HFFc6 (cell line): ENCODE measurements around the gene FJX1. TPM values are rescaled to one million over a fixed set of nuclear protein-coding genes. Genes with fewer than 3 reads are reported as not detected.
A peak's percentile ranks its signal among the peaks of the same experiment; 100 is the strongest.

ENCODE experiments used
- DNase-seq: peaks from one replicate; pipeline ENCODE4 v3.0.0-alpha.2; 2018
- H3K27ac Mint-ChIP-seq: 2 replicates; pipeline ENCODE4 v1.8.0; 2020; ENCODE audit warnings: mild to moderate bottlenecking, mixed read lengths
- H3K27me3 Mint-ChIP-seq: 2 replicates; pipeline ENCODE4 v1.8.0; 2021; ENCODE audit warnings: mild to moderate bottlenecking, moderate library complexity, mixed read lengths; ENCODE audit not compliant: insufficient read depth
- H3K36me3 Mint-ChIP-seq: 2 replicates; pipeline ENCODE4 v1.8.0; 2021; ENCODE audit warnings: low read depth, mixed read lengths
- H3K4me1 Mint-ChIP-seq: 2 replicates; pipeline ENCODE4 v1.8.0; 2020; ENCODE audit warnings: low read depth, mixed read lengths
- H3K4me3 Mint-ChIP-seq: 2 replicates; pipeline ENCODE4 v1.8.0; 2020; ENCODE audit warnings: mild to moderate bottlenecking, moderate library complexity, mixed read lengths
- H3K9me3 Mint-ChIP-seq: 2 replicates; pipeline ENCODE4 v1.8.0; 2020; ENCODE audit warnings: mild to moderate bottlenecking, mixed read lengths
- total RNA-seq, 6 experiments: library from RNA; stranded (reverse); fragmentation: NEBNext Ultra II Directional; extraction: Animal tissue kit (Norgen Biotek cat#: 25700); gene quantifications; 2 replicates in 1 of 6; 3 replicates in 5 of 6; pipeline ENCODE4 v1.2.3, GENCODE V29; 2021
- TF ChIP-seq, protein P1 (sequence below): fragments of 200-600 bp; sonication (generic); IDR thresholded peaks from 2 replicates; pipeline ENCODE4 v1.5.0; 2021; ENCODE audit warnings: antibody characterized with exemption, mild to moderate bottlenecking

FJX1 gene
- total RNA-seq, 6 experiments from 2014 or later = 40.7 to 58.6 (median 46.8) TPM

DNA sequence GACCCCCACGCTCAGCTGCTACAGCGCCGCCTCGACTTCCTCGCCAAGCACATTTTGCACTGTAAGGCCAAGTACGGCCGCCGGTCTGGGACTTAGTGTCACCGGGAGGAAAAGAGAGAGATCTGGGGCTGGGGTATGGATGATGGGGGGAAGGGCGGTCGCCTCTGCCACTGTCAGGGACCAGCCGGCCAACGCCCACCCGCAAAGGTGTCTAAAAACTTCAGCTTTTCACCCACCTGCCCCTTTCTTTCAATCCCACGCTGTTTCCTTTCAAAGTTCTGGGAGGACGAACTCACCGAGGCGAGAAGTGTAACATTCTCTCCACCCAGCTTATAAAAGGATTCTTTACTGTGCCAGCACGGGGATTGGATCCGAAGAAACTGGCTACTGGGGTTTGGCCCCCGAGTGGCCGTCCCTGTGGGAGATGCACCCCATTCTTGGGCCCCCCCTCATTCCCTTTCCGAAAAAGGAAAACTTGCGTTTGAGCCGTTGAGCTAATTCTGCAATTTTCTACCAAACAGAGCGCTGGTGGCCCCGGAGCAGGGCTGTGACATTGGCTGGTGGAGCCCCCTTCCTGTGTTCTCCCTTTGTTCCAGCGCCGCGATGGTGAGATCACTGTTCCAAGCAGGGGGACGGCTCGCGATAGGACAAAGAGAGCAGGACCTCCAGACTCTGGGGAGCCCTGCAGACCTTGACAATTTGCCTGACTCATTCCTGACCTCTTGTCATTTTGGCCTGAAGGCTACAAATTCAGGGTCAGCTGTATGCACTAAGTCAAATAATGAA, 1.8 kb downstream of the FJX1 start:
- Mint-ChIP-seq H3K4me3 (peak overlapping the region; percentile 92), H3K36me3 (peaks cover 13% of the 10 kb centered on the region; the same call in 1 of the 2 replicates), H3K27me3 (no peaks in the 10 kb centered on the region), H3K9me3 (no peaks in the 10 kb centered on the region), H3K4me1 (peaks cover 77% of the 10 kb centered on the region), H3K27ac (peak overlapping the region; percentile 78)
- TF ChIP-seq, protein P1, sequence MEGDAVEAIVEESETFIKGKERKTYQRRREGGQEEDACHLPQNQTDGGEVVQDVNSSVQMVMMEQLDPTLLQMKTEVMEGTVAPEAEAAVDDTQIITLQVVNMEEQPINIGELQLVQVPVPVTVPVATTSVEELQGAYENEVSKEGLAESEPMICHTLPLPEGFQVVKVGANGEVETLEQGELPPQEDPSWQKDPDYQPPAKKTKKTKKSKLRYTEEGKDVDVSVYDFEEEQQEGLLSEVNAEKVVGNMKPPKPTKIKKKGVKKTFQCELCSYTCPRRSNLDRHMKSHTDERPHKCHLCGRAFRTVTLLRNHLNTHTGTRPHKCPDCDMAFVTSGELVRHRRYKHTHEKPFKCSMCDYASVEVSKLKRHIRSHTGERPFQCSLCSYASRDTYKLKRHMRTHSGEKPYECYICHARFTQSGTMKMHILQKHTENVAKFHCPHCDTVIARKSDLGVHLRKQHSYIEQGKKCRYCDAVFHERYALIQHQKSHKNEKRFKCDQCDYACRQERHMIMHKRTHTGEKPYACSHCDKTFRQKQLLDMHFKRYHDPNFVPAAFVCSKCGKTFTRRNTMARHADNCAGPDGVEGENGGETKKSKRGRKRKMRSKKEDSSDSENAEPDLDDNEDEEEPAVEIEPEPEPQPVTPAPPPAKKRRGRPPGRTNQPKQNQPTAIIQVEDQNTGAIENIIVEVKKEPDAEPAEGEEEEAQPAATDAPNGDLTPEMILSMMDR = no peak
- DNase-seq = peak; percentile 12

DNA sequence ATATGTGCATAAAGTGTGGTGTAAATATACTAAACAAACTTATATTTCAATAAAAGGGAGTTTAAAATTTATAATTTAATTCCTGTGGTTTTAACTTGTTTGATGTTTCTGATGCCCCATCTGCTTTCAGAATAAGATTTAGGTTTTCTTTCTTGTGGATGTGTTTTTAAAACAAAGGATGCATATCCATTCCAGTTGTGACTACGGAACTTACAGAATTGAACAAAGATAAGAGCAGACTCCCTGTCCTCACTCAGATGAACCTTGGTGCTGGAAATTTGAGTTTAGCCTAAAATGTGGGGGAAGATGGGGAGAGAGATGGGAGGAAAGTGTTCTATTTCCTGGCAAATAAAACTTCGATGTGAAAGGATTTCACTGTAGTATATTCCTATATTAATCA, 2.5 kb downstream of the FJX1 start:
- Mint-ChIP-seq H3K27me3 (no peaks in the 10 kb centered on the region), H3K27ac (peak overlapping the region; percentile 76; the same call in 1 of the 2 replicates), H3K4me3 (peak overlapping the region; percentile 92), H3K9me3 (no peaks in the 10 kb centered on the region), H3K4me1 (peaks cover 77% of the 10 kb centered on the region), H3K36me3 (peaks cover 13% of the 10 kb centered on the region; the same call in 1 of the 2 replicates)
- TF ChIP-seq, protein P1 = no peak
- no peak for DNase-seq

- DNase-seq = no peak
- Mint-ChIP-seq H3K27ac (peak overlapping the region; percentile 76), H3K4me3 (peak overlapping the region; percentile 92), H3K36me3 (peaks cover 13% of the 10 kb centered on the region; the same call in 1 of the 2 replicates), H3K27me3 (no peaks in the 10 kb centered on the region), H3K4me1 (peaks cover 77% of the 10 kb centered on the region), H3K9me3 (no peaks in the 10 kb centered on the region)
- TF ChIP-seq, protein P1 = no peak
These were observed 3.4 kb downstream of the FJX1 start for GRCh38 chr11:35621620-35622019.

DNA sequence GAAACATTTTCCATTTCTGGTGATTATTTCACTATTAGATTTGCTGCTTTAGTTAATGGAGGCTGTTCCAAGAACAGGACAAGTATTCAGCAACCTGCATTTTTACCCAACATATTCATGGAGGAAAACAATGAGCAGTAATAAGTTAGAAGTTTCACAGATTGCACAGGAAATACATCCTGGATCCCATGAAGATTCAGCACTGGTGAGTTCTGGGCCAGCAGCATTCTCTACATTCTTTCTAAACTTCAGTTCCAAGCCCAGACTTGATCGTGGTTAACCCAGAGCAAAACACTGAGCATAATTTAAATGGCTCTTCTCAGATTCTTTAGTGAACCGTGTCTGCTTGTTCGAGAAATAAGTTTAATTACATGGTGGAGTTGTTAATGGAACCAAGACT, 3.8 kb downstream of the FJX1 start:
- Mint-ChIP-seq H3K27ac (peak overlapping the region; percentile 76), H3K4me3 (peak overlapping the region; percentile 92), H3K27me3 (no peaks in the 10 kb centered on the region), H3K4me1 (peaks cover 77% of the 10 kb centered on the region), H3K9me3 (no peaks in the 10 kb centered on the region), H3K36me3 (peaks cover 13% of the 10 kb centered on the region; the same call in 1 of the 2 replicates)
- DNase-seq = peak; percentile 56
- TF ChIP-seq, protein P1 = no peak

DNA sequence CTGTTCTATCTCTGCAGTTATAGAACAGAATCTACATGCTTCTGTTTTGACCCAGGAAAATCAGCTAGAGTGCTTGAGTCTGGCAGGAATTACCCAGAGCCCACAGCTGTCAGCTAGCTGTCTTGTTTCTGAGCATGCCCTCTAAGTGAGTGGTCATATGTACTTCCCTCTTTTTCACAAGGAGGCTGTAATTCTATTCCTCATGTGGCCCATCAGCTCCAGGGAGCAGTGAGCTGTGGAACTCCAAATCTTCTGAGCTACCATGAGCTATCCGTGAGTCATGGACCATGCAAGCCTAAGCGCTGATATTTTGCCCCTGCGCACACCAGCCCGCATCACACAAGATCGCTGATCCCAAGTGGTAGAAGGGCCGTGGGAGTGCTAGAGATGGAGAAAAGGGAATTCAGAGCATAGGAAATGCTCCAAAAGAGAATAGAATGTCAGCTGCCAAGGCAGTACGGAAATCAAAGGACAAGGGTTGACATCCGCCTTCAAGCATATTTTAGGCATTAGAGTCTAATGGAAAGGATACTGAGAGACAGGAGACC, 5.4 kb downstream of the FJX1 start:
- H3K9me3 Mint-ChIP-seq = no peaks in the 10 kb centered on the region

More for the DNA sequence above, 5.4 kb downstream of the FJX1 start:
- H3K4me3 Mint-ChIP-seq = peak overlapping the region; percentile 62; the same call in 1 of the 2 replicates
- peak; percentile 56 for DNase-seq
- H3K27ac Mint-ChIP-seq = peak overlapping the region; percentile 71; the same call in 1 of the 2 replicates
- H3K4me1 Mint-ChIP-seq = peaks cover 72% of the 10 kb centered on the region
- peaks cover 13% of the 10 kb centered on the region; the same call in 1 of the 2 replicates for H3K36me3 Mint-ChIP-seq
- TF ChIP-seq, protein P1 = no peak
- peaks cover 1% of the 10 kb centered on the region; the same call in 1 of the 2 replicates for H3K27me3 Mint-ChIP-seq
